GM19467 (cell line): ENCODE data around the gene LILRA5.
"Not testable (repeated sequence)": the region's sequence is repeated elsewhere in the genome, so short reads cannot be mapped to it uniquely, and the experiment has no call there.

Experiments used
- ATAC-seq: cut with Tn5 transposase; IDR thresholded peaks from one replicate; pipeline ENCODE4 v1.9.1; 2021; ENCODE audit warnings: mild to moderate bottlenecking, moderate library complexity; ENCODE audit not compliant: unreplicated experiment

Gene LILRA5

GRCh38 chr19:54312436-54313377 lies at the start of gene LILRA5:
LILRA5 (minus strand) TSS chr19:54313166; CDS start chr19:54313019, 147 bp downstream.
- no peak for ATAC-seq

DNA sequence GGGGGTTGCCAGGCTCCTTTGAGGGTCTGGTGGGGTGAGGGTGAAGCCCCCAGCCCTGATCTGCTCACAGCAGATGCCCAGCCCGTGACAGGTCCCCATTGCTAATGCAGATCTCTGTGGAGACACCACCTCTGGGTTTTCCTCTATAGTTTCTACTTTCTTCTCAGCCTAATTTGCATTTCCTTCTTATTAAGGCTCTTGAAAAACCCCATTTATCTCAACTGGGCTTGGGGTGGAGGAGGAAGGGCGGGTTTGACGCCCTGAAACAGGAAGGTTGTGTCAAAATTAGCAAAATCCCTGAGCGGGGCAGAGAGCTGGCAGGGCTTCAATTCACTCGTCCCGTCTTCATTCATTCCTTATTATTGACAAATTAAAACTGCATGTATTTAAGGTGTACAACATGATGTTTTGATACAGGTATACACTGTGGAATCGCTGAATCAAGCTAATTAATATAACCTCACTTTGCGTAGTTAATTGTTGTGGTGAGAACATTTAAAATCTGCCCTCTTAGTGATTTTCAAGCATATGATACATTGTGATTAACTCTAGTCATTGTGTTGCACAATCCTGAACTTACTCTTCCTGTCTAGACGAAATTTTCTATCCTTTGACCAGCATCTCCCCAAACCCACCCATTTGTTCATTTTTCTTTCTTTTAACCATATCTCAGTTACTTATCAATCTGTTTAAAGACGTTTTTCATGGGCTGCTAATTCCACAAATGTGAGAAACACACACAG lies 48.9 kb upstream of the LILRA5 start:
- ATAC-seq, result not testable (repeated sequence)

GRCh38 chr19:54359149-54359820 lies 46.3 kb upstream of the LILRA5 start:
- ATAC-seq, result peak; percentile 76

DNA sequence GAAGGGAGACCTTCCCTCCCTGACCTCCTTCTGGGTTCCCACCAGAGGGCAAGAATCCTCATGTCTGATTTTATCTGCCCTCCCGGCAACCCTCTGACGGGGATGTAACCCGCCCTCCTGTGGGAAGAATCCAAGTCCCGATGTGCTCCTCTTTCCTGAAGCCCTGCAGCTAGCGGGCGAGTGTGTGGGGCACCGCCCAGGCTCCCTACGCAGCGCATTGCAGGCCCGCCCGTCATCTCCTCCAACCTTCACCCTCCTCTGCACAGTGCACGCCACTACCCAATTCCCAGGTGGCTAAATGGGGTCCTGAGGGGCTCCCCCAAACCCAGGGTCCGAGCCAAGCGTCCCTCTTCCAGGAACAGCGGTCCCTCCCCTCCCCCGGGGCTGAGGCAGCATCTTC lies 44.4 kb upstream of the LILRA5 start:
- no peak for ATAC-seq

- no peak for ATAC-seq
Observed at GRCh38 chr19:54356444-54357056, 43.6 kb upstream of the LILRA5 start.

- no peak for ATAC-seq
Observed at GRCh38 chr19:54355675-54356074, 42.7 kb upstream of the LILRA5 start.

DNA sequence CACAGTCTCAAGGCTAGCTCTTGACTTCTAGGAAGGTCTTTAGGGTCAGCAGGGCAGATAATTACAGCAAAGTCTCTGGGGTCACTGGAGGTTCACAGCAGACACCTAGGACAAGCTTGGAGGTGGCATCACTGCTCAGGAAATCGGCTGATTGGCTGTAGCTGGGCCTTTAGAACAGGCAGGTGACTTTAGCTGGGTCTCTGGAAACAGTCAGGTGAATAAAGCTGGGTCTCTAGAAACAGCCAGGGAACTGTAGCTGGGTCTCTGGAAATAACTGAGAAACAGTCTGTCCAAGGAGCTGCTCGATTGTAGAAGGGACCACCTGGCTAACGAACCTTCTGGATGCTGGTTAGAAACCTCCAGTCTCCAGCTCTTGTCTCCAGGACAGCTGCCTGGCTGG lies 41.8 kb upstream of the LILRA5 start:
- no peak for ATAC-seq

DNA sequence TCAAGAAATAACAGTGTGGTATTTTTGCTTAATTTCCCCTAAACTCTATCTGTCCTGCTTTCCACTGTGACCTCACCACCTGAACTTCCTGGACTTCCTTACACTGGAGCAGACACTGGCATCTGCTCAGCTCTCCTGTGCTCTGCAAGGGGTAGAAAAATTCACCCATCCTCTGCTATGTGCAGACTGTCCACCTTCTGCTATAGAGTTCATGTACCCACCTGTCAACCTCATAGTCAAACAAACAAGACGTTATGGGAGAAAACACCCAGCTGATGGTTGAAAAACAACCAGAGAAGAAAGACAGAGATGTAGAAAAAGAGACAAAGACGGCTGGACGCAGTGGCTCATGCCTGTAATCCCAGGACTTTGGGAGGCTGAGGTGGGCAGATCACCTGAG lies 39.6 kb upstream of the LILRA5 start:
- ATAC-seq, result no peak

GRCh38 chr19:54352041-54352440 lies 39.1 kb upstream of the LILRA5 start:
- no peak for ATAC-seq

GRCh38 chr19:54351474-54351873 lies 38.5 kb upstream of the LILRA5 start:
- ATAC-seq, result no peak

DNA sequence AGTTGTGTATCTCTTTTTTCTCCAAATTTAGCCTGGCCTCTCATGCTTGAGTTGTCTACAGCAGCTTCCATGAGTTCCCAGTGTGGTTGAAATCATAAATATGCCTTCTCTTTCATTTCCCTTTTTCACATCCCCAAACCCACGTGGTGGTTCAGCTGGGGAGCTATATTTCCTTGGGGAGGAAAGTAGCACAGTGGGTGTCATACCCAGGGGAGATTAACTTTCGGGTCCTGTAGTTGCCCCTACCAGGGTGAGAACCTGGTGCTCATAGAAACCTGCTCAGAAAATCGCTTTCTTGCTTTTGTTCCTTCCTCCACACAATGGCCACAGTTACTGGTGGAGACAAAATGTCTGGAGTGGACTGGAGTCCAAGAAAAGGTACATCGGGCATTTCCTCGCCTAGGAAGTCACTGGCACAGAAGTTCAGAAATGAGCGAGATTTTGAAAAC lies 33.0 kb upstream of the LILRA5 start:
- ATAC-seq, result no peak

GRCh38 chr19:54343868-54344267 lies 30.9 kb upstream of the LILRA5 start:
- ATAC-seq, result no peak

DNA sequence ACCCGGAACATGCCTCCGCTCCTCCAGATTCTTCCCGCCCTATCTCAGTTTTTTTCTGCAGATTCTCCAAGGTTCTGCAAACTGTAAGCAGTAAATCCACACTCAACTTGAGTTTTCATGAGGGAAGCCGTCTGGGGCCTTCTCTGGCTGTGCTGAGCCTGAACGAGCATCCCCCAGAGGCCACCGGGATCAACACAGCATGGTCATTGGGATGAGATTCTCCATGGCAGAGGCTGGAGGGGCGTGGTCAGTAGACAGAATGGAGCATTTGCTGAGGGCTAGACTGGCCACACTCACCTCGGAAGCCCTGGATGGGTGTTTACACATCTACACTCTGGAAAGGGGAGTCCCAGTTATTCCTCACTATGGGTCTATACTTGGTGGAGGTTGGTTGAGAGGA lies 28.3 kb upstream of the LILRA5 start:
- no peak for ATAC-seq

GRCh38 chr19:54339646-54340358 lies 26.8 kb upstream of the LILRA5 start:
- no peak for ATAC-seq

DNA sequence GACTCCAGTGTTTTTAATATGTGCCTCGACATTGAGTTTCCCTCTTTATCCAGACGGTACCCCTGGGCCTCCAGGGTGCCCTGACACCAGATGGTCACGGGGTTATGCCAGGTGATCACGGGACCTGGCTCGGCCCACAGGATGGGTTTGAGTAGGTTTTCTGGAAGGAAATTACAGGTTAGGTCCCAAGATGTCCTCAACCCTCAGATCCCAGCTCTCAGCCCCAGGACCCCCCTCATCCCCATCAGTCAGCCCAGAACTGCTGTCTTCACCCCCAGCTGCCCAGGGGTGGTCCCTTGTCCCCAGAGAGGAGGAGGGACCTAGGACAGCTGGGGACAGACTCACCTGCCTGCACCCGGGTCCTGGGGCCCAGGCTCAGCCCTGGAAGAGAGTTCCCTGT lies 25.6 kb upstream of the LILRA5 start:
- no peak for ATAC-seq

GRCh38 chr19:54337858-54338230 lies 24.9 kb upstream of the LILRA5 start:
- ATAC-seq, result no peak

DNA sequence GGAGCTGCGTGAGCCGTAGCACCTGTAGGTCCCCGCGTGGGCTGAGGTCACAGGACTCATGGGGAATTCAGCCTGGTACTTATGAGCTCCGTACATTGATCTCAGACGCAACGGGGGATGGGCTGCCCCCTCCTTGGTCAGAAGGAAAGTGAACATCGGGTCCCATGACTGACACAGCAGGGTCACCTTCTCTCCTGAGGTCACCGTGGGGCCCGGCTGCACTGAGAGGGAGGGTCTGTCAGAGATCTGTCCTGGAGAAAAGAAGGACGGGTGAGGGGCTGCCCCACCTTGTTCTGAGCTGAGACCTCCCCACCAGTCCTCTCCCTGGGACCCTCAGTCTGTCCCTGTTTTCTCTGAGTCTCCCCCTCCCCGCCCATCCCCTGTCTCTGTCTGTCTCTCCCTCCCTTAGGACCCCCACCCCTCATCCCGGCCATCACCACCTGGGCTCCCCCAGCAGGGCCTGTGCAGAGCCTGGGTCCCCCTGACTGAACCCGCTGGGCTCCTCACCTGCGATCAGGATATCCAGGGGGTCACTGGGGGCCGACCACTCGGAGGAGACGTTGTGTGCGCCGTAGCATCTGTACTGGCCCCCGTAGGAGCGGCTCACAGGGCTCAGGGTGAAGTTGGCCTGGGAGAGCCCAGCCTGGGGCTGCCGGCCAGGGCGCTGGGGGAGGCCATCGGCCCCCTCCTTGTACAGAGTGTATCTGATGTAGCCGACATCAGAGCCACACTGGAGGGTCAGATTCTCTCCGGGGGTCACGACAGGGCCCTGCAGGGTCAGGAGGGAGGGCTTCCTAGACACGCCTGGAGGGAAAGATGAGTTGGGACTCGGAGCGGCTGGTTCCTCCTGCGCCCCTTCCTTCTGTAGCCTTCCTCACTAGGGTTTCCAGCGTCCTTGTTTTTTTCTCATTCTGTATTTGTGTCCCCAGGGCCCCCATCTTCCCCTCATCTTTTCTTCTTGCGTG lies 24.2 kb upstream of the LILRA5 start:
- ATAC-seq, result no peak

- no peak for ATAC-seq
Observed at GRCh38 chr19:54335979-54336892, 23.3 kb upstream of the LILRA5 start.
